HG02884 (cell line): ENCODE measurements around the gene RASSF8.

ENCODE experiments used
- ATAC-seq: cut with Tn5 transposase; IDR thresholded peaks from one replicate; pipeline ENCODE4 v1.9.1; 2021; ENCODE audit warnings: mild to moderate bottlenecking, moderate library complexity; ENCODE audit not compliant: unreplicated experiment

Gene RASSF8

GRCh38 chr12:25992026-25992782, 33.7 kb downstream of the RASSF8 start:
- no peak for ATAC-seq

GRCh38 chr12:25993901-25994651, 35.6 kb downstream of the RASSF8 start:
- ATAC-seq: no peak

- no peak for ATAC-seq
Measured at GRCh38 chr12:25994901-25995625, 36.6 kb downstream of the RASSF8 start.

- ATAC-seq: no peak
Measured at GRCh38 chr12:25995906-25996305, 37.4 kb downstream of the RASSF8 start.

- no peak for ATAC-seq
Measured at GRCh38 chr12:25996677-25997076, 38.2 kb downstream of the RASSF8 start.

- ATAC-seq: no peak
Measured at GRCh38 chr12:25997201-25997963, 38.9 kb downstream of the RASSF8 start.

GRCh38 chr12:26000898-26001297, 42.4 kb downstream of the RASSF8 start:
- ATAC-seq: no peak

GRCh38 chr12:26001530-26001929, 43.0 kb downstream of the RASSF8 start:
- no peak for ATAC-seq

- no peak for ATAC-seq
Measured at GRCh38 chr12:26003065-26003464, 44.6 kb downstream of the RASSF8 start.

GRCh38 chr12:26007566-26007965, 49.1 kb downstream of the RASSF8 start:
- no peak for ATAC-seq

- ATAC-seq: no peak
Measured at GRCh38 chr12:26009593-26009992, 51.1 kb downstream of the RASSF8 start.

- no peak for ATAC-seq
Measured at GRCh38 chr12:26010293-26010821, 51.9 kb downstream of the RASSF8 start.

- ATAC-seq: no peak
Measured at GRCh38 chr12:26011099-26011498, 52.6 kb downstream of the RASSF8 start.

GRCh38 chr12:26014085-26014484, 55.6 kb downstream of the RASSF8 start:
- no peak for ATAC-seq

GRCh38 chr12:26016516-26016915, 58.0 kb downstream of the RASSF8 start:
- no peak for ATAC-seq

GRCh38 chr12:26017484-26018211, 59.2 kb downstream of the RASSF8 start:
- ATAC-seq: no peak

GRCh38 chr12:26018926-26019325, 60.4 kb downstream of the RASSF8 start:
- ATAC-seq: no peak

- no peak for ATAC-seq
Measured at GRCh38 chr12:26021534-26021933, 63.1 kb downstream of the RASSF8 start.

GRCh38 chr12:26022043-26022442, 63.6 kb downstream of the RASSF8 start:
- ATAC-seq: no peak

GRCh38 chr12:26026713-26027112, 68.2 kb downstream of the RASSF8 start:
- ATAC-seq: no peak
